Endothelial cell of umbilical vein (primary cell): Measurements from ENCODE around the gene SLCO4C1.

Experiments used
- JUN ChIP-seq: IDR thresholded peaks from 2 replicates; pipeline ENCODE4 v1.6.1; 2011; ENCODE audit warnings: borderline replicate concordance, low read depth; ENCODE audit not compliant: insufficient read length, insufficient read depth
- POLR2A ChIP-seq: IDR thresholded peaks from 2 replicates; pipeline ENCODE4 v1.6.1; 2012; ENCODE audit warnings: low read depth, mild to moderate bottlenecking, control low read depth, low read length
- TF ChIP-seq, protein P1 (sequence below), 2 donors: IDR thresholded peaks; 1 replicate in 1 of 2; 2 replicates in 1 of 2; pipeline ENCODE4 v1.5.1; 2011; ENCODE audit warnings: low read length in 2 of 2, mild to moderate bottlenecking in 2 of 2, moderate library complexity in 2 of 2, control low read depth in 1 of 2, inconsistent platforms in 1 of 2, low read depth in 1 of 2; ENCODE audit not compliant: insufficient read depth in 1 of 2; ENCODE audit errors: extremely low read depth in 1 of 2

DNA sequence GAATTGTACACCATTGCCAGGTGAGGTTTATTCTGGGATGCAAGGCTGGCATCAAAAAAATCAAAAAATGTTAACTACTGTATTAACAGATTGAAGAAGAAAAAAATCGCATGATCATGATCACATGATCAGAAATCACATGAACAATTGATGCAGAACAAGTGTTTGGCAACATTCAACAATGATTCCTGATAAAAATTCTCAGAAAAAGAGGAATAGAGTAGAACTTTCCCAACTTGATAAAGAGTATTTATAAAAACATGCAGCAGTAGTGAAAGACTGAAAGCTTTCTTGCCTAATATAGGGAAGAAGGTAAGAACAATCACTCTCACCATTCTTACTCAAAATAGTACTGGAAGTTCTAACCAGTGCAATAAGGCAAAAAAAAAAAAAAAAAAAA lies 16.4 kb downstream of the SLCO4C1 start:
- no peak for TF ChIP-seq JUN
- TF ChIP-seq, protein P1, sequence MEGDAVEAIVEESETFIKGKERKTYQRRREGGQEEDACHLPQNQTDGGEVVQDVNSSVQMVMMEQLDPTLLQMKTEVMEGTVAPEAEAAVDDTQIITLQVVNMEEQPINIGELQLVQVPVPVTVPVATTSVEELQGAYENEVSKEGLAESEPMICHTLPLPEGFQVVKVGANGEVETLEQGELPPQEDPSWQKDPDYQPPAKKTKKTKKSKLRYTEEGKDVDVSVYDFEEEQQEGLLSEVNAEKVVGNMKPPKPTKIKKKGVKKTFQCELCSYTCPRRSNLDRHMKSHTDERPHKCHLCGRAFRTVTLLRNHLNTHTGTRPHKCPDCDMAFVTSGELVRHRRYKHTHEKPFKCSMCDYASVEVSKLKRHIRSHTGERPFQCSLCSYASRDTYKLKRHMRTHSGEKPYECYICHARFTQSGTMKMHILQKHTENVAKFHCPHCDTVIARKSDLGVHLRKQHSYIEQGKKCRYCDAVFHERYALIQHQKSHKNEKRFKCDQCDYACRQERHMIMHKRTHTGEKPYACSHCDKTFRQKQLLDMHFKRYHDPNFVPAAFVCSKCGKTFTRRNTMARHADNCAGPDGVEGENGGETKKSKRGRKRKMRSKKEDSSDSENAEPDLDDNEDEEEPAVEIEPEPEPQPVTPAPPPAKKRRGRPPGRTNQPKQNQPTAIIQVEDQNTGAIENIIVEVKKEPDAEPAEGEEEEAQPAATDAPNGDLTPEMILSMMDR (IDR thresholded peaks at IDR 0.05; ENCODE audit: extremely low read depth in 1 of 2, insufficient read depth in 1 of 2, low read depth in 1 of 2, low read length in 2 of 2): no peak
- no peak for TF ChIP-seq POLR2A
